ELF-1 (cell line): ENCODE results near the gene HMCN2.

Experiments
- DNase-seq: peaks from one replicate; pipeline ENCODE4 v3.0.0-alpha.2; 2016; ENCODE audit warnings: low read depth, low spot score

The HMCN2 gene

GRCh38 chr9:130288926-130289690 is 23.5 kb downstream of the HMCN2 start:
- DNase-seq, result no peak

- DNase-seq, result no peak
Observed at GRCh38 chr9:130289711-130290241, 24.2 kb downstream of the HMCN2 start.

GRCh38 chr9:130290291-130291181 is 25.0 kb downstream of the HMCN2 start:
- DNase-seq, result no peak

- DNase-seq, result no peak
Observed at GRCh38 chr9:130291474-130291873, 25.9 kb downstream of the HMCN2 start.

- no peak for DNase-seq
Observed at GRCh38 chr9:130292106-130292505, 26.5 kb downstream of the HMCN2 start.

GRCh38 chr9:130294664-130295063 is 29.1 kb downstream of the HMCN2 start:
- no peak for DNase-seq

- no peak for DNase-seq
Observed at GRCh38 chr9:130295431-130295830, 29.9 kb downstream of the HMCN2 start.

- DNase-seq, result no peak
Observed at GRCh38 chr9:130295945-130296782, 30.6 kb downstream of the HMCN2 start.

- no peak for DNase-seq
Observed at GRCh38 chr9:130296783-130297055, 31.2 kb downstream of the HMCN2 start.

GRCh38 chr9:130297371-130297770 is 31.8 kb downstream of the HMCN2 start:
- DNase-seq, result no peak

- peak; percentile 71 for DNase-seq
Observed at GRCh38 chr9:130298662-130299279, 33.2 kb downstream of the HMCN2 start.

- DNase-seq, result no peak
Observed at GRCh38 chr9:130299785-130300615, 34.4 kb downstream of the HMCN2 start.

GRCh38 chr9:130300739-130301138 is 35.2 kb downstream of the HMCN2 start:
- DNase-seq, result no peak

GRCh38 chr9:130301483-130302286 is 36.1 kb downstream of the HMCN2 start:
- DNase-seq, result no peak

GRCh38 chr9:130302785-130303612 is 37.4 kb downstream of the HMCN2 start:
- no peak for DNase-seq

- no peak for DNase-seq
Observed at GRCh38 chr9:130303613-130304055, 38.1 kb downstream of the HMCN2 start.

- no peak for DNase-seq
Observed at GRCh38 chr9:130304116-130304515, 38.6 kb downstream of the HMCN2 start.

- no peak for DNase-seq
Observed at GRCh38 chr9:130304643-130305042, 39.1 kb downstream of the HMCN2 start.

GRCh38 chr9:130305381-130305780 is 39.8 kb downstream of the HMCN2 start:
- no peak for DNase-seq
